MCF 10A (cell line): ENCODE data around the gene LRRC39. TPM values are rescaled to one million over a fixed set of nuclear protein-coding genes. Genes with fewer than 3 reads are reported as not detected.
"Not testable (repeated sequence)": the region's sequence is repeated elsewhere in the genome, so short reads cannot be mapped to it uniquely, and the experiment has no call there.

Experiments used
- BruUV-seq: library from RNA; stranded (reverse); fragments of 400-500 nt; replicated peaks from 2 replicates; lab custom pipeline; 2021; lab: Mats Ljungman, UMichigan
- CTCF ChIA-PET: fragments of 300-600 bp; sonication (Branson Sonifier 250); formaldehyde crosslinking; extraction: SDS; loops from one replicate; lab custom pipeline; 2021; ENCODE audit warnings: antibody characterized with exemption, inconsistent platforms; lab: Yijun Ruan, JAX
- POLR2A ChIA-PET: fragments of 300-600, 350-650 bp; sonication (Branson Sonifier 250); formaldehyde crosslinking; extraction: SDS; loops from one replicate; lab custom pipeline; 2020; ENCODE audit warnings: antibody characterized with exemption, inconsistent platforms; lab: Yijun Ruan, JAX
- DNase-seq: peaks from one replicate; pipeline ENCODE4 v3.0.0-alpha.2; 2018; ENCODE audit not compliant: unreplicated experiment
- H3K27ac Mint-ChIP-seq: one replicate; pipeline ENCODE4 v1.8.0; 2022; ENCODE audit warnings: mild to moderate bottlenecking, low read depth, mixed read lengths; ENCODE audit not compliant: unreplicated experiment
- H3K27me3 Mint-ChIP-seq: one replicate; pipeline ENCODE4 v1.8.0; 2022; ENCODE audit warnings: mixed read lengths; ENCODE audit not compliant: insufficient read depth, unreplicated experiment
- H3K36me3 Mint-ChIP-seq: one replicate; pipeline ENCODE4 v1.8.0; 2022; ENCODE audit warnings: mild to moderate bottlenecking, moderate library complexity, mixed read lengths; ENCODE audit not compliant: insufficient read depth, unreplicated experiment
- H3K4me1 Mint-ChIP-seq: one replicate; pipeline ENCODE4 v1.8.0; 2022; ENCODE audit warnings: mixed read lengths; ENCODE audit not compliant: insufficient read depth, unreplicated experiment
- H3K4me3 Mint-ChIP-seq: one replicate; pipeline ENCODE4 v1.8.0; 2022; ENCODE audit warnings: mild to moderate bottlenecking, moderate library complexity, mixed read lengths; ENCODE audit not compliant: unreplicated experiment
- H3K9me3 Mint-ChIP-seq: one replicate; pipeline ENCODE4 v1.8.0; 2022; ENCODE audit warnings: mixed read lengths; ENCODE audit not compliant: unreplicated experiment
- CTCF ChIP-seq: fragments of 200-600 bp; IDR thresholded peaks from one replicate; pipeline ENCODE4 v1.8.0; 2022; ENCODE audit warnings: antibody characterized with exemption, mild to moderate bottlenecking; ENCODE audit not compliant: unreplicated experiment
- intact Hi-C: fragments of 100-400 bp; cut with micrococcal nuclease; formaldehyde crosslinking; loops from 2 replicates; pipeline ENCODE4 v1.14.1; 2022
- total RNA-seq: library from RNA; stranded (reverse); gene quantifications from 2 replicates; pipeline ENCODE4 v1.2.3, GENCODE V29; 2022

The LRRC39 gene
- total RNA-seq, 1 experiment from 2014 or later, result 0.65 TPM

- intact Hi-C loops, H3K9me3 Mint-ChIP-seq, H3K27me3 Mint-ChIP-seq, H3K4me3 Mint-ChIP-seq, BruUV-seq, DNase-seq, H3K4me1 Mint-ChIP-seq, H3K27ac Mint-ChIP-seq: not testable (repeated sequence)
- peaks cover 60% of the 10 kb centered on the region for H3K36me3 Mint-ChIP-seq
- ChIA-PET POLR2A (interaction anchor here (0.7 kb wide), 1 partner anchor 1216 kb away, joined by 3 read pairs; no protein-coding TSS in a partner anchor), CTCF (interaction anchor here (0.7 kb wide), 1 partner anchor 13 kb away, joined by 3 read pairs; no protein-coding TSS in a partner anchor)
Observed at GRCh38 chr1:100202703-100203102, 24.6 kb upstream of the LRRC39 start.

GRCh38 chr1:100200060-100200459 is 22.0 kb upstream of the LRRC39 start:
- not testable (repeated sequence) for BruUV-seq
- CTCF ChIA-PET, result interaction anchor here (0.6 kb wide), 1 partner anchor 51 kb away, joined by 4 read pairs; no protein-coding TSS in a partner anchor

GRCh38 chr1:100198596-100198995 is 20.5 kb upstream of the LRRC39 start:
- Mint-ChIP-seq H3K27me3 (no peaks in the 10 kb centered on the region), H3K4me1 (no peaks in the 10 kb centered on the region), H3K4me3 (no peak overlapping the region), H3K27ac (no peak overlapping the region), H3K36me3 (peaks cover 41% of the 10 kb centered on the region), H3K9me3 (peaks cover 8% of the 10 kb centered on the region)
- ChIA-PET POLR2A (no interaction called here), CTCF (no interaction called here)
- TF ChIP-seq CTCF, result no peak
- intact Hi-C loops, result no loop called here
- DNase-seq, result no peak
- no TSS peak for BruUV-seq

More at GRCh38 chr1:100200060-100200459, 22.0 kb upstream of the LRRC39 start:
- DNase-seq, intact Hi-C loops, H3K4me3 Mint-ChIP-seq, H3K9me3 Mint-ChIP-seq, H3K27ac Mint-ChIP-seq, H3K4me1 Mint-ChIP-seq, H3K27me3 Mint-ChIP-seq: not testable (repeated sequence)
- POLR2A ChIA-PET, result interaction anchor here (0.6 kb wide), 1 partner anchor 16 kb away, joined by 3 read pairs; no protein-coding TSS in a partner anchor
- peaks cover 52% of the 10 kb centered on the region for H3K36me3 Mint-ChIP-seq

- POLR2A ChIA-PET, result interaction anchor here (0.9 to 1.0 kb wide), 2 partner anchors 40 to 77 kb away, joined by 3 to 4 read pairs; no protein-coding TSS in a partner anchor
- Mint-ChIP-seq H3K27me3 (no peaks in the 10 kb centered on the region), H3K36me3 (peaks cover 8% of the 10 kb centered on the region), H3K9me3 (no peaks in the 10 kb centered on the region), H3K4me3 (no peak overlapping the region), H3K27ac (no peak overlapping the region), H3K4me1 (no peaks in the 10 kb centered on the region)
- intact Hi-C loops, result no loop called here
- no peak for TF ChIP-seq CTCF
- no TSS peak for BruUV-seq
- CTCF ChIA-PET, result interaction anchor here (0.7 kb wide), 1 partner anchor 54 kb away, joined by 3 read pairs; no protein-coding TSS in a partner anchor
- peak; percentile 47 for DNase-seq
Observed at GRCh38 chr1:100188617-100189016, 10.6 kb upstream of the LRRC39 start.

- intact Hi-C loops, result no loop called here
- peak; percentile 87 for DNase-seq
- no peak for TF ChIP-seq CTCF
- POLR2A ChIA-PET, result interaction anchor here (0.6 to 1.0 kb wide), 3 partner anchors 39 to 77 kb away, joined by 3 to 4 read pairs (median 3); no protein-coding TSS in a partner anchor
- H3K4me1 Mint-ChIP-seq, result no peaks in the 10 kb centered on the region
- H3K27me3 Mint-ChIP-seq, result no peaks in the 10 kb centered on the region
- no peak overlapping the region for H3K4me3 Mint-ChIP-seq
- no peaks in the 10 kb centered on the region for H3K9me3 Mint-ChIP-seq
- no peak overlapping the region for H3K27ac Mint-ChIP-seq
- peaks cover 5% of the 10 kb centered on the region for H3K36me3 Mint-ChIP-seq
- CTCF ChIA-PET, result interaction anchor here (0.5 to 1.2 kb wide), 4 partner anchors 9 to 1520 kb away, joined by 3 to 4 read pairs (median 4); no protein-coding TSS in a partner anchor
- no TSS peak for BruUV-seq
Observed at GRCh38 chr1:100187912-100188311, 9.9 kb upstream of the LRRC39 start.
